Measurements from ENCODE around the gene CTNS. TPM values are rescaled to one million over a fixed set of nuclear protein-coding genes. Genes with fewer than 3 reads are reported as not detected.

Gene CTNS
- total RNA-seq, 1 experiment from 2014 or later = 10.3 TPM

Other genes starting within 250 kb of the CTNS start
- not detected in 2 replicates for gene OR1E1, start 238.3 kb upstream of the CTNS start, total RNA-seq (2014; rRNA removed; shearing (Covaris generic))
- gene OR3A3, start 225.4 kb upstream of the CTNS start, total RNA-seq (2014; rRNA removed; shearing (Covaris generic)) = not detected in 2 replicates
- not detected in 2 replicates for gene OR1E2, start 202.9 kb upstream of the CTNS start, total RNA-seq (2014; rRNA removed; shearing (Covaris generic))
- gene SPATA22, start 164.9 kb upstream of the CTNS start, total RNA-seq (2014; rRNA removed; shearing (Covaris generic)) = not detected in 2 replicates
- 0.10 and 1.2 TPM in 2 replicates for gene ASPA, start 160.8 kb upstream of the CTNS start, total RNA-seq (2014; rRNA removed; shearing (Covaris generic))
- under 0.01 and 0.10 TPM in 2 replicates for gene TRPV3, start 78.9 kb upstream of the CTNS start, total RNA-seq (2014; rRNA removed; shearing (Covaris generic))
- 0.72 and 0.78 TPM in 2 replicates for gene TRPV1, start 27.3 kb upstream of the CTNS start, total RNA-seq (2014; rRNA removed; shearing (Covaris generic))
- gene SHPK, start 510 bp upstream of the CTNS start, total RNA-seq (2014; rRNA removed; shearing (Covaris generic)) = 9.2 and 11.3 TPM in 2 replicates
- 113 and 148 TPM in 2 replicates for gene TAX1BP3, start 31.8 kb downstream of the CTNS start, total RNA-seq (2014; rRNA removed; shearing (Covaris generic))
- gene EMC6, start 32.1 kb downstream of the CTNS start, total RNA-seq (2014; rRNA removed; shearing (Covaris generic)) = 47.9 and 64.7 TPM in 2 replicates
- gene P2RX5, start 59.4 kb downstream of the CTNS start, total RNA-seq (2014; rRNA removed; shearing (Covaris generic)) = 0.29 and 0.36 TPM in 2 replicates
- 11.7 and 14.2 TPM in 2 replicates for gene HASPIN, start 87.1 kb downstream of the CTNS start, total RNA-seq (2014; rRNA removed; shearing (Covaris generic))
- 56.0 and 66.8 TPM in 2 replicates for gene ITGAE, start 164.4 kb downstream of the CTNS start, total RNA-seq (2014; rRNA removed; shearing (Covaris generic))
- gene NCBP3, start 209.5 kb downstream of the CTNS start, total RNA-seq (2014; rRNA removed; shearing (Covaris generic)) = 7.9 and 9.7 TPM in 2 replicates

Measured in RPMI7951 (cell line).